PC-3 (cell line): ENCODE data around the gene FBXO38. TPM values are rescaled to one million over a fixed set of nuclear protein-coding genes. Genes with fewer than 3 reads are reported as not detected.
A peak's percentile ranks its signal among the peaks of the same experiment; 100 is the strongest.

Source experiments
- ATAC-seq: fragments of 200-7000 bp; cut with Tn5 transposase; 2 replicates; pipeline ENCODE4 v1.9.1; 2020; ENCODE audit warnings: mild to moderate bottlenecking, moderate library complexity
- BruUV-seq: library from RNA; stranded (reverse); fragments of 400-500 nt; replicated peaks from 2 replicates; lab custom pipeline; 2021; lab: Mats Ljungman, UMichigan
- CTCF ChIA-PET: fragments of 300-600 bp; sonication (Branson Sonifier 250); formaldehyde crosslinking; loops from one replicate; lab custom pipeline; 2022; ENCODE audit warnings: antibody characterized with exemption; lab: Charles Lee
- POLR2A ChIA-PET: fragments of 300-600 bp; sonication (Branson Sonifier 250); formaldehyde crosslinking; loops from one replicate; lab custom pipeline; 2022; ENCODE audit warnings: antibody characterized with exemption; ENCODE audit not compliant: unreplicated experiment; lab: Charles Lee
- DNase-seq: peaks from one replicate; pipeline ENCODE4 v3.0.0-alpha.2; 2015
- H2AFZ ChIP-seq: fragments of 300-600 bp; sonication (generic); 2 replicates; pipeline ENCODE4 v1.6.0; 2016; ENCODE audit warnings: antibody characterized with exemption, low read length
- H3F3A ChIP-seq: fragments of 300-600 bp; sonication (generic); one replicate; pipeline ENCODE4 v1.6.0; 2017; ENCODE audit warnings: antibody characterized with exemption, low read length, control low read depth, mild to moderate bottlenecking; ENCODE audit not compliant: unreplicated experiment
- H3K27ac ChIP-seq: fragments of 300-600 bp; sonication (generic); 2 replicates; pipeline ENCODE4 v1.5.1; 2016; ENCODE audit warnings: mild to moderate bottlenecking, low read length
- H3K27me3 ChIP-seq: fragments of 300-600 bp; sonication (generic); 2 replicates; pipeline ENCODE4 v1.6.1; 2016; ENCODE audit warnings: low read length, mixed read lengths
- H3K36me3 ChIP-seq: fragments of 300-600 bp; sonication (generic); 2 replicates; pipeline ENCODE4 v1.6.1; 2016; ENCODE audit warnings: low read depth, mixed run types, low read length, mixed read lengths
- H3K4me1 ChIP-seq: fragments of 300-600 bp; sonication (generic); 2 replicates; pipeline ENCODE4 v1.5.1; 2016; ENCODE audit warnings: low read length; ENCODE audit not compliant: insufficient read depth
- H3K4me2 ChIP-seq: fragments of 300-600 bp; sonication (generic); 2 replicates; pipeline ENCODE4 v1.6.0; 2016; ENCODE audit warnings: low read length
- H3K4me3 ChIP-seq: fragments of 300-600 bp; sonication (generic); 2 replicates; pipeline ENCODE4 v1.5.1; 2016; ENCODE audit warnings: mild to moderate bottlenecking, low read length, mixed read lengths
- H3K79me2 ChIP-seq: fragments of 300-600 bp; sonication (generic); 2 replicates; pipeline ENCODE4 v1.6.1; 2017; ENCODE audit warnings: low read length, mixed read lengths
- H3K9ac ChIP-seq: fragments of 300-600 bp; sonication (generic); 2 replicates; pipeline ENCODE4 v1.6.0; 2016; ENCODE audit warnings: mild to moderate bottlenecking, low read length
- H3K9me2 ChIP-seq: fragments of 300-600 bp; sonication (generic); replicated peaks from 2 replicates; pipeline ENCODE4 v1.6.1; 2016; ENCODE audit warnings: mixed run types, low read length, mixed read lengths
- H3K9me3 ChIP-seq: fragments of 300-600 bp; sonication (generic); 2 replicates; pipeline ENCODE4 v1.6.1; 2016; ENCODE audit warnings: low read length, mixed read lengths
- H4K20me1 ChIP-seq: fragments of 300-600 bp; sonication (generic); 2 replicates; pipeline ENCODE4 v1.6.1; 2016; ENCODE audit warnings: low read length, mixed read lengths
- CTCF ChIP-seq: fragments of 300-600 bp; sonication (generic); conservative IDR thresholded peaks from 2 replicates; pipeline ENCODE4 v1.5.1; 2017; ENCODE audit warnings: antibody characterized with exemption, low read depth, mild to moderate bottlenecking, low read length
- EZH2 ChIP-seq: fragments of 300-600 bp; sonication (generic); IDR thresholded peaks from one replicate; pipeline ENCODE4 v1.6.1; 2017; ENCODE audit warnings: antibody characterized with exemption, mild to moderate bottlenecking, low read length; ENCODE audit not compliant: unreplicated experiment
- EZH2phosphoT487 ChIP-seq: fragments of 300-600 bp; sonication (generic); IDR thresholded peaks from 2 replicates; pipeline ENCODE4 v1.6.1; 2018; ENCODE audit warnings: mild to moderate bottlenecking, antibody characterized with exemption, low read length, borderline replicate concordance
- intact Hi-C: fragments of 100-400 bp; cut with micrococcal nuclease; formaldehyde crosslinking; loops from 2 replicates; pipeline ENCODE4 v1.9.0; 2023
- total RNA-seq: library from RNA; depleted of rRNA; stranded (reverse); fragments of >200 nt; gene quantifications from 2 replicates; pipeline ENCODE4 v1.2.3, GENCODE V29; 2014

The FBXO38 gene
- total RNA-seq, 1 experiment from 2014 or later, result 42.7 TPM

DNA sequence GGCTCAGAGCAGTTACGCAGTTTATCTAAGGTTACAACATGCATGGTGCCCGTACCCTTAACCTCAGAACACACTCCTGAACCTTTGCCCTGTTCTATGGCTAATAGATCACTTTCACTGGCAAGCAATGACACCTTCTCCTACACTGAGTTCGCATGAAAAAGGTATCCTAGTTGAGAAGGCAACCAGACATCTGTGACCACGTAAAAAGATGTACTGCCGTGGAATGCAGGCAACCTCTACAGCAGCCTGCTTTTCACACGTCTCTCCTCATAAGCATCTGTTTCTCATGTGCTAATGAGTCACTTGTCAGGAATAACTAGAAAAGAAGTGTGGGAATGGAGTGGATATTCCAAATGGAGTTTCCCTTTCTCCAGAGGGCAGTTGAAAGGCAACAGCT is 71.4 kb downstream of the FBXO38 start:
- no peak for TF ChIP-seq EZH2phosphoT487
- H3K79me2 ChIP-seq, result no peaks in the 10 kb centered on the region
- no peak overlapping the region for H3K9ac ChIP-seq
- H3K9me2 ChIP-seq, result no peaks in the 10 kb centered on the region
- no peaks in the 10 kb centered on the region for H3K4me1 ChIP-seq
- ChIA-PET CTCF (no interaction called here), POLR2A (no interaction called here)
- no peaks in the 10 kb centered on the region for H4K20me1 ChIP-seq
- H3K27me3 ChIP-seq, result peaks cover 9% of the 10 kb centered on the region; the same call in 1 of the 2 replicates
- H3K27ac ChIP-seq, result no peak overlapping the region
- H3K36me3 ChIP-seq, result no peaks in the 10 kb centered on the region
- H3K4me3 ChIP-seq, result no peak overlapping the region
- H2AFZ ChIP-seq, result no peak overlapping the region
- ATAC-seq (no peak), DNase-seq (no peak)
- H3F3A ChIP-seq, result no peaks in the 10 kb centered on the region
- H3K9me3 ChIP-seq, result no peaks in the 10 kb centered on the region
- BruUV-seq, result no TSS peak
- intact Hi-C loops, result no loop called here
- H3K4me2 ChIP-seq, result no peak overlapping the region

GRCh38 chr5:148457183-148457620 is 73.4 kb downstream of the FBXO38 start:
- ATAC-seq, result peak; percentile 94
- no peaks in the 10 kb centered on the region for H3F3A ChIP-seq
- BruUV-seq, result no TSS peak
- TF ChIP-seq EZH2 (no peak), EZH2phosphoT487 (no peak), CTCF (peak; percentile 73)
- no peak overlapping the region for H3K4me2 ChIP-seq
- no peaks in the 10 kb centered on the region for H3K36me3 ChIP-seq
- H3K4me3 ChIP-seq, result no peak overlapping the region
- H3K79me2 ChIP-seq, result no peaks in the 10 kb centered on the region
- DNase-seq, result peak; percentile 51
- no peaks in the 10 kb centered on the region for H4K20me1 ChIP-seq
- peaks cover 19% of the 10 kb centered on the region for H3K27me3 ChIP-seq
- intact Hi-C loops, result loop anchor here (1.0 kb wide), 1 partner anchor 59 kb away; no protein-coding TSS in a partner anchor
- H3K9me2 ChIP-seq, result no peaks in the 10 kb centered on the region
- H2AFZ ChIP-seq, result 0 out of 2 replicates have a peak overlapping the region, but pooled peaks have one; percentile 27
- POLR2A ChIA-PET, result no interaction called here
- no peak overlapping the region for H3K9ac ChIP-seq
- H3K9me3 ChIP-seq, result no peaks in the 10 kb centered on the region
- no peak overlapping the region for H3K27ac ChIP-seq
- no peaks in the 10 kb centered on the region for H3K4me1 ChIP-seq
- CTCF ChIA-PET, result interaction anchor here (1.1 kb wide), 1 partner anchor 12 kb away, joined by 3 read pairs; no protein-coding TSS in a partner anchor

DNA sequence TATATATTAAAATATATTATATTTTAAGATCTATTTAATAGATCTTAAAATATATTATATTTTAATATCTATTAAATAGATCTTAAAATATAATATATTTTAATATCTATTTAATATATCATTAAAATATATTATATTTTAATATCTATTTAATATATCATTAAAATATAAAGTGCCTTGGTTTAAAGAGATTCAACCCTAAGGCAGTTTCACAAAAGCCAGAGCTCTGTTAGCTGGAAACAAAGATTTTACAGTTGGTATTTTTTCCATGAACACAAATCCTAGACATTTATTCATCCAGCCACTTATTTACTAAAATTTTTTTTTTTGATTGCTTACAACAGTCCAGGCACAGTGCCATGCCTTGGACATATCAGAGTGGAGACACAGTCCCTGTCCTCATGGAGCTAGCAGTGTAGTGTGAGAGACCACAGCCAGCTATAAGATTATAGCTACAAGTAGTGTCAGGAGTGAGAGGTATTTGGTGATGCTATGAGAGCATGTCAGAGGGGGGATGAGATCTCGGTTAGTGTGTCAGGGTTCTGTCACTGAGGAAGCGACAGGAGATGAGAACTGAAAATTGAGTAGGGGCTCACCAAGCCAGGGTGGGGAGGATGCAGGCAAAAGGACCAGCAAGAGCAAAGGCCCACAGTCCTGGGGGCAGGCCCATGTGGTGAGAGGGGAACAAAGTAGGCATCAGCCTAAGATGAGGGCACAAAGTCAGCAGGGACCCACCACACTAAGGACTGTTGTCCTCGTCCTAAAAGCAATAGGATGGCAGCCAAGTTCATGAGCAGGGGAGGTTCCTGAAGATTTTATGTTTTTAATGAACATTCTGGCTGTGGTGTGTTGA is 74.5 kb downstream of the FBXO38 start:
- intact Hi-C loops, result no loop called here
- H3K27me3 ChIP-seq, result peaks cover 24% of the 10 kb centered on the region
- H4K20me1 ChIP-seq, result no peaks in the 10 kb centered on the region
- BruUV-seq, result no TSS peak
- no peaks in the 10 kb centered on the region for H3K4me1 ChIP-seq
- no peak overlapping the region for H3K9ac ChIP-seq
- POLR2A ChIA-PET, result no interaction called here
- H3K4me2 ChIP-seq, result no peak overlapping the region
- no peak for DNase-seq
- no peak overlapping the region for H2AFZ ChIP-seq
- H3F3A ChIP-seq, result no peaks in the 10 kb centered on the region
- no peak overlapping the region for H3K27ac ChIP-seq
- TF ChIP-seq EZH2phosphoT487, result no peak
- no peak for TF ChIP-seq CTCF
- no peak for TF ChIP-seq EZH2
- CTCF ChIA-PET, result no interaction called here
- H3K4me3 ChIP-seq, result no peak overlapping the region
- no peaks in the 10 kb centered on the region for H3K79me2 ChIP-seq
- H3K9me3 ChIP-seq, result no peaks in the 10 kb centered on the region
- no peak for ATAC-seq
- no peaks in the 10 kb centered on the region for H3K9me2 ChIP-seq
- no peaks in the 10 kb centered on the region for H3K36me3 ChIP-seq
